Activated CD4-positive, alpha-beta T cell treated with anti-CD3 and anti-CD28 coated beads, Interleukin-2, amount 50 U/mL, for 24 hours (primary cell): ENCODE measurements around the gene CYTH3.
"Not testable (repeated sequence)": the region's sequence is repeated elsewhere in the genome, so short reads cannot be mapped to it uniquely, and the experiment has no call there.

Experiments
- DNase-seq, 2 donors: peaks; one replicate each; pipeline ENCODE4 v3.0.0-alpha.2; 2020; ENCODE audit warnings: low read depth in 1 of 2, low spot score in 1 of 2

CYTH3 gene

GRCh38 chr7:6154542-6155404 lies 117.7 kb downstream of the CYTH3 start:
- no peak for DNase-seq

DNA sequence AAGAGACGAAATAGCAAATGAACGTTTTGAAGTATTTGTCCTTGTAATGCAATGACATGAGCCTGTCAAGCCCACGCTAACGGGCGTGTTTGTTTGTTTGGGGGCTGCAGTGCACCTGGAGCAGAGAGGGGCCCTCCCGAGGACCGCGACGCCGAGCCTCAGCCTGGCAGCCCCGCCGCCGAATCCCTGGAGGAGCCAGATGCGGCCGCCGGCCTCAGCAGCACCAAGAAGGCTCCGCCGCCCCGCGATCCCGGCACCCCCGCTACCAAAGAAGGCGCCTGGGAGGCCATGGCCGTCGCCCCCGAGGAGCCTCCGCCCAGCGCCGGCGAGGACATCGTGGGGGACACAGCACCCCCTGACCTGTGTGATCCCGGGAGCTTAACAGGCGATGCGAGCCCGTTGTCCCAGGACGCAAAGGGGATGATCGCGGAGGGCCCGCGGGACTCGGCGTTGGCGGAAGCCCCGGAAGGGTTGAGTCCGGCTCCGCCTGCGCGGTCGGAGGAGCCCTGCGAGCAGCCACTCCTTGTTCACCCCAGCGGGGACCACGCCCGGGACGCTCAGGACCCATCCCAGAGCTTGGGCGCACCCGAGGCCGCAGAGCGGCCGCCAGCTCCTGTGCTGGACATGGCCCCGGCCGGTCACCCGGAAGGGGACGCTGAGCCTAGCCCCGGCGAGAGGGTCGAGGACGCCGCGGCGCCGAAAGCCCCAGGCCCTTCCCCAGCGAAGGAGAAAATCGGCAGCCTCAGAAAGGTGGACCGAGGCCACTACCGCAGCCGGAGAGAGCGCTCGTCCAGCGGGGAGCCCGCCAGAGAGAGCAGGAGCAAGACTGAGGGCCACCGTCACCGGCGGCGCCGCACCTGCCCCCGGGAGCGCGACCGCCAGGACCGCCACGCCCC lies 118.5 kb downstream of the CYTH3 start:
- no peak for DNase-seq

DNA sequence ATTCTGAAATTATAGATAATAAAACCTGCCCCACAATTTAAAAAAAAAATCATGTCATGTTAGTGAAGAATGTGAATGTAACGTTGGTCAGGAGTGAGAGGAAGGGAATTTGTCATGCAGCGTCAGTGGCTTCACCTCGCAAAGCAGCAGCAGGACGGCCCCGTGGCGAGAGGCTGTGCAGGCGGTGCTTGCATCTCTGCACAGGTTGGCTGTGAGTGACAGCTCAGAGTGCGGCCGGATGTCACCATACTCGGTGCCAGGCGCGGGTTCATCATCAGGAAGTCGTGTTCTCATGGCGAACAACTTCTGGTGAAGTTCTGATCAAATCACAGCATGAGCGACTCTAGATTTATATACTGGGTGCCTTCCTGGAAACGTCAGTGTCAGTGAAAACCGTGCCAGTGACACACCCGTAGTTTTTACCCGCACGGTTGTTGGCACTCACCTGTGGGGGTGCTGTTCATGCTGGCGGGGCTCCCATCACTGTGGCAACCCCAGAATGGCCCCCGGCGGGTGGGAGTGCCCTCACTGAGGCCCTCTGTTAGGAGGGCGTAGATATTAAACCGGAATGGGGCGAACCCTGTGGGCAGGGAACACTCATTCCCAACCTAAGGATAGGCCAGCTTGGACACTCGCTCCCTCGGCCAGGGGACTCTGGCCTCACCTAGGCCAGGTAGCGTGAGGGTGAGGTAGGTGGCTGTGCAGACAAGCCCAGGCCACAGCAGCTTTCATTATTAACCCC lies 120.3 kb downstream of the CYTH3 start:
- DNase-seq: no peak

- DNase-seq: not testable (repeated sequence)
These were observed 120.9 kb downstream of the CYTH3 start for GRCh38 chr7:6151527-6151926.

GRCh38 chr7:6149996-6150395 lies 122.4 kb downstream of the CYTH3 start:
- no peak for DNase-seq

GRCh38 chr7:6148724-6149360 lies 123.6 kb downstream of the CYTH3 start:
- no peak for DNase-seq

- no peak for DNase-seq
These were observed 124.8 kb downstream of the CYTH3 start for GRCh38 chr7:6147627-6148026.

DNA sequence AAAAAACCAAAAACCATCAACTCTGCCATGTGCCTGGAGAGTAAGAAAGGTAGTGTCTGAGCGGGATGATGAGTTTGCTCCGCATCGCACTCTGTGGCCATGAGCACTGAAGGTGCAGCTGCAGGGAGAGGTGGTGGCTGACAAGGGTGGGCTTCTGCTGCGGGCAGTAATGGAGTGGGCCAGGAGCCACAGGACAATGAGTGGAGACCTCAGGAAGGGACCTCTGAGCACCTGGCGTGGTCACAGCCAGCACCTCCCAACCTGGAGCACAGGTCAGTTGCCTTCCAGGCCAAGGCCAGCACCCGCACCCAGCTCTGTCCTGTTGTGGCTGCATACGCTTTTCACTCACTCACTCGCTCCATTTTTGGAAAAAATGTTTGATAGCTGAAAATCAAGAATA lies 125.8 kb downstream of the CYTH3 start:
- DNase-seq: no peak

DNA sequence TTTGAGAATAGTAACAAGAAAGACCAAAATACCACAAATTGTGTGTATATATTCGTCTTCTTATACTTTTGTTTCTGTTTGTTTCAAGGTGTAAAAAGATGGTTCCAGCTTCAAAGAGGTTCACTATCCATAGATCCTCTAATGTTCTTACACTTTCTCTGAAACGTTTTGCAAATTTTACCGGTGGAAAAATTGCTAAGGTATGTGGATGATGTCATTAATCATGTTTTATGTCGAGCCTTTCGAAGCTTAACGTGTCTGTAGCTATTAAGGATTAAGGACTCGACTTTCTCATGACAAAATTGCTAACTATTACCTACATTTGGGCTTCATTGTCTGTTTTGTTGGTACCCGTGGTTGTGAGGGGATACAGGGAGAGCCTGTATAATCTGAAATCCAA lies 128.4 kb downstream of the CYTH3 start:
- no peak for DNase-seq

- no peak for DNase-seq
These were observed 129.5 kb downstream of the CYTH3 start for GRCh38 chr7:6142871-6143380.

- no peak for DNase-seq
These were observed 133.0 kb downstream of the CYTH3 start for GRCh38 chr7:6139189-6139996.

DNA sequence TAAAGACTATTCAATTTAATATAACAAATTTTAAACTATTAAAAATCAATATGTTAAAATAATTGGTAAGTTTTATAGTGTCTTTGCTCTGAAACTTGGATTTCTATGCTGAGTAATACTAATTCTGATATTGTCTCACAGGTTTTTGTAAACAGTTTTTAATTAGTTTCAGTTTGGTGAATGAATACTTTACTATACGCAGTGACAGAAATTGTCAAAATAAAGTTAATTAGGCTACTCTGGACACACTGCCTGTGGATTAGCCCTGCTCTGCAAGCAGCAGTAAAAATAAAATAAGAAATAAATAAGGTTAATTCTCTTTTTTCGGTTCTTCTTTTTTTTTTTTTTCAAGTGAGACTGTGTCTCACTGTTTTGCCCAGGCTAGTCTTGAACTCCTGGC lies 135.9 kb downstream of the CYTH3 start:
- no peak for DNase-seq

GRCh38 chr7:6133249-6133648 lies 139.2 kb downstream of the CYTH3 start:
- no peak for DNase-seq

DNA sequence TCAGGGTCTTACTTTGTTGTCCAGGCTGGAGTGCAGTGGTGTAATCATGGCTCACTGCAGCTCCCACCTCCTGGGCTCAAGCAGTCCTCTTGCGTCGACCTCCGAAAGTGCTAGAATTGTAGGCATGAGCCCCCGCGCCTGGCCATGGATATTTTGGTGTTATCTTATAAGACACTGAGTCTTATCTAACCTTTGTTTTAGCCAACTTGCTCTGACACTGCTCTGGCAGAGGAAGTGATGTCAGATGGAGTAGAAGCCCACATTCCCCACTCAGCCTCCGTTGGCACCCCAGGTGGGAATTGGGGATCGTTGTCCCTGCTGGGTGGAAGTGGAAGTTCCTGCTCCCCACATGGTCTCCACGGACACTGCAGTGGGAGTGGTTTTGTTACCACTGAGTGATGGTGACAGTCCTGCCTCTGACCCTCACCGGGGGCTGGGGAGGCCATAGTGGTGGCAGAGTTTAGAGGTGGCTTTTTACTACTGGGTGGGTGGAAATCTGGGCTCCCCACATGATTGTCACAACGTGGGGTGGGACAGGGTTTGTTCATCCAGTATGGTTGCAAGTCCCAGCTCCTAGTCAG lies 142.3 kb downstream of the CYTH3 start:
- no peak for DNase-seq

- DNase-seq: no peak
These were observed 144.2 kb downstream of the CYTH3 start for GRCh38 chr7:6128205-6128604.

- DNase-seq: no peak
These were observed 145.3 kb downstream of the CYTH3 start for GRCh38 chr7:6127110-6127490.

- no peak for DNase-seq
These were observed 148.6 kb downstream of the CYTH3 start for GRCh38 chr7:6123843-6124242.

DNA sequence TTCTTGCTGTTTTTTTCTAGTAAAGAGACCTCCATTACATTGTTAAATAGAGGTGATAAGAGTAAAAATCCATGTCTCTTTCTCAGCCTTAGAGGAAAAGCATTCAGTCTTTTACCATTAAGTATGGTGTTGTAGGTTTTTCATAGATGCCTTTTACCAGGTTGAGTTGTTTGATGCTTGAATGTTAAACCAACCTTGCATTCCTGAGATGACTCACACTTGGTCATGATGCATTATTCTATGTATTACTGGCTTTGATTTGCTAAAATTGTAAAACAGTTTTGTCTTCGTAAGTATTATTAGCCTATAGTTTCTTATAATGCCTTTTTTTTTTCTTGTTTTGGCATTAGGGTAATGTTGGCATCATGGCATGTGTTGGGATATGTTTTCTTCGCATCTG lies 151.3 kb downstream of the CYTH3 start:
- no peak for DNase-seq

DNA sequence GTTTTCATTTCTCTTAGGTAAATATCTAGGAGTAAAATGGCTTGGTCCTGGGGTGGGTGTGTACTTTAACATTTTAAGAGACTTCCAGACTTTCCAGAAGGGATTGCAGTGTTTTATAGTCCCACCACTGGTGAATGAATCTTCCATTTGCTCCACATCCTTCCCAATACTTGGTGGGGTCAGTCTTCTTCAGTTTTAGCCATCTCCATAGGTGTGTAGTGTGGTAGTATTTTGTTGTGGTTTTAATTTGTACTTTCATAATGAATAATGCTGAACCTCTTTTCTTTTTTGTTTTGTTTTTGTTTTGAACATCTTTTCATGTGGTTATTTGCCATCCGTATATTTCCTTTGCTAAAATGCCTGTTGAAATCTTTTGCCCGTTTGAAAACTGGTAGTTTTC lies 154.9 kb downstream of the CYTH3 start:
- DNase-seq: no peak

DNA sequence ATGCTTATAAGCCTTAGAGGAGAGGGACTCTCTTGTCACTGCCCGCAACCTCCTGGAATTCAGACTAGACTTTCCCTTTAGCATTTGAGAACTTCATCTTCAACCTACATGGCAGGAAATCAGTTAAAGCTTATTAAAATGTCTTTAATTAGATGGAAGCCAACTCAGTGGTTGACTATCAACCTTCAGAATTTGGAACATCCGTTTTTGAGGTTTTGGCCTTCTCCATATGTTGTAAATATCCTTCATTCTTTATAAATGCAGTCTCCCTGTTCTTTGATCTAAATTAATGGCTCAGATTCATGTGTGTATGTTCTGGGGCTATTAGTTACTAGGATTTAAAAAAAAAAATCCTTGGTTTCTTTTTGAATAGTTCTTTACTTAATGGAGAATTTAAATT lies 156.2 kb downstream of the CYTH3 start:
- no peak for DNase-seq
